Subcutaneous abdominal adipose tissue (tissue), 5 donors: ENCODE measurements around the gene ADGRD1.

ENCODE experiments used
- H3K27ac ChIP-seq: one replicate; pipeline ENCODE4 v1.7.0; 2013; ENCODE audit warnings: low read depth, mild to moderate bottlenecking, inconsistent platforms, low read length, moderate library complexity
- H3K27me3 ChIP-seq, 5 donors: one replicate each; pipeline ENCODE4 v1.7.0; 2013; ENCODE audit warnings: low read length in 5 of 5, inconsistent platforms in 1 of 5; ENCODE audit not compliant: control insufficient read depth in 5 of 5, insufficient read depth in 4 of 5
- H3K36me3 ChIP-seq, 5 donors: one replicate each; pipeline ENCODE4 v1.7.0; 2013; ENCODE audit warnings: low read length in 5 of 5; ENCODE audit not compliant: control insufficient read depth in 5 of 5, insufficient read depth in 5 of 5
- H3K4me1 ChIP-seq, 5 donors: one replicate each; pipeline ENCODE4 v1.7.0; 2013; ENCODE audit warnings: low read length in 5 of 5, mild to moderate bottlenecking in 3 of 5, moderate library complexity in 1 of 5; ENCODE audit not compliant: control insufficient read depth in 5 of 5, insufficient read depth in 5 of 5
- H3K4me3 ChIP-seq, 5 donors: one replicate each; pipeline ENCODE4 v1.7.0; 2013; ENCODE audit warnings: low read length in 5 of 5, low read depth in 1 of 5
- H3K9ac ChIP-seq, 5 donors: one replicate each; pipeline ENCODE4 v1.7.0; 2013; ENCODE audit warnings: low read length in 5 of 5, mild to moderate bottlenecking in 4 of 5, moderate library complexity in 3 of 5
- H3K9me3 ChIP-seq, 5 donors: one replicate each; pipeline ENCODE4 v1.7.0; 2013; ENCODE audit warnings: low read length in 5 of 5; ENCODE audit not compliant: control insufficient read depth in 5 of 5
- donor health status: healthy.
- donor health status: healthy.
- donor health status: healthy.
- donor health status: healthy.
- donor health status: healthy.

ADGRD1 gene

DNA sequence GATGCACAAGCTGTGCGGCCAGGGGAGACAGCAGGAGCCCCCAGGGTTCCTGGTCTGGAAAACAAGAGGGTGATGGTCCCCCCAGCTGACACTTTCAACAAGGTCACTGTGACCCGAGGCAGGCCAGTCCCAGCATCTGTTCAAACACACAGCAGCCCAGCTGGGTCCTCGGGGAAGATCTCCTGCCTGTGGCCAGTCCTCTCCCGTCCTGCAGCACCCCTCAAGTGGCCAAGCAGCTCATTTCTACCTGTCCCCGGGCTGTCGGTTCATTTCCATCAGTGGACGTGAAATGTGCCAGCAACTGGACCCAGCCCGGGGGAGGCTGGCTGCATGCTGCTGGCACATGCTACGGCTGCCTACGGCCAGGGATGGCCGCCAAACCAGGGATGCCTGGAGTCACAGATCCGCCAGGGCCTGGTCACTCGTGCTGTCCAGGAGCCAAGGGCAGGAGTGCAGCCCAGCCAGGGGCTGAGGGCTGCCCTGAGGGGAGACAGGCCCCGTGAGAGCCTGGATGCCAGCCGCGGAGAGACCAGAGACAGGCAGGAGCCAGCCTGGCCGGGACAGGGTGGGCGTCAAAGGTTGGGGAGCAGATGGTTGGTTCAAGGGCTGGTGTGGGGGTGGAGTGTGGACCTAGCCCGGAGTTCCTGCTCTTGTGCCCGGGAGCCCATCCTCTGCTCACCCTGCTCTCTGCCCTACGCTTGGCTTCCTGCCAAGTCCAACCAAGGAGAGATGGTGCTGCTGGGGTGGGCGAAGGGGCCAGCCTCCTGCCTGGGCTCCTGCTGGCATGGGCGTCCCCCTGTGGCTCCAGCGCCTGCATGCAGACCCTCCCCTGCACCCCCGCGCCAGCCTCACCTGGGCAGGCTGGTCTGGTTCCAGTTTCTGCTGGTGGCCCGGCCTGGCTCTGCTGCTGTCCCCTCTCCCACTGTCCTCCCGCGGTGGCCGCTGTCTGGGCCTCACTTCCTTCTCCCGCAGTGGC is 143.8 kb downstream of the ADGRD1 start:
- H3K4me3 ChIP-seq, result no peak overlapping the region
- H3K9ac ChIP-seq, result no peak overlapping the region
- no peak overlapping the region for H3K27ac ChIP-seq
- peaks cover 0 to 6% (median 0%) of the 10 kb centered on the region in 5 donors for H3K9me3 ChIP-seq
- H3K27me3 ChIP-seq, result peaks cover 0 to 8% (median 2%) of the 10 kb centered on the region in 5 donors
- H3K4me1 ChIP-seq, result peaks cover 0 to 8% (median 0%) of the 10 kb centered on the region in 5 donors
- H3K36me3 ChIP-seq, result no peaks in the 10 kb centered on the region

GRCh38 chr12:131098178-131098981 is 144.7 kb downstream of the ADGRD1 start:
- H3K9ac ChIP-seq, result no peak overlapping the region
- H3K4me3 ChIP-seq, result no peak overlapping the region
- H3K4me1 ChIP-seq, result peaks cover 0 to 3% (median 0%) of the 10 kb centered on the region in 5 donors
- no peaks in the 10 kb centered on the region for H3K36me3 ChIP-seq
- peaks cover 0 to 6% (median 0%) of the 10 kb centered on the region in 5 donors for H3K9me3 ChIP-seq
- H3K27ac ChIP-seq, result no peak overlapping the region
- peaks cover 0 to 8% (median 2%) of the 10 kb centered on the region in 5 donors for H3K27me3 ChIP-seq

GRCh38 chr12:131100031-131100674 is 146.4 kb downstream of the ADGRD1 start:
- Histone ChIP-seq H3K27me3 (peaks cover 0 to 8% (median 2%) of the 10 kb centered on the region in 5 donors), H3K36me3 (no peaks in the 10 kb centered on the region), H3K4me1 (peaks cover 0 to 9% (median 8%) of the 10 kb centered on the region in 5 donors), H3K4me3 (no peak overlapping the region), H3K9ac (no peak overlapping the region), H3K27ac (no peak overlapping the region), H3K9me3 (peaks cover 0 to 6% (median 0%) of the 10 kb centered on the region in 5 donors)

DNA sequence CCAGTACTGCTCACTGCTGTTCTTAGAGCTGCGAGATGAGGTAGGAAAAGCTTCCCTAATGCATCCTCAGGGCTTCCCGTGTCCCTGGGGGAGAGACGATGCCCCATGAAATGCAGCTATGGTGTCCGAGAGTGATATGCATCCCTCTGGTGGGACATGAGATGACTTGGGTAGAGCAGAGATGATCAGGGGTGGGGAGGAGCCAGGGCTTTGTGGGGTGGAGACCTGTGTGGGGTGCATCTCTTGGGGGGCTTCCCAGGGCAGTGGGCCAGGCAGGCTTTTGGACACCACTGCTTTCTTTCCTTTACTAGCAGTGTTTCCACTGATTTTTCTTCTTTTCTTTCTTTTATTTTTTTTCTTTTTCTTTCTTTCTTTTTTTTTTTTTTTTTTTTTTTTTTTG is 147.3 kb downstream of the ADGRD1 start:
- Histone ChIP-seq H3K9ac (no peak overlapping the region), H3K27ac (no peak overlapping the region), H3K4me3 (no peak overlapping the region), H3K4me1 (peaks cover 0 to 11% (median 9%) of the 10 kb centered on the region in 5 donors), H3K36me3 (peaks cover 0 to 2% (median 0%) of the 10 kb centered on the region in 5 donors), H3K27me3 (peaks cover 2 to 8% (median 3%) of the 10 kb centered on the region in 5 donors), H3K9me3 (peaks cover 0 to 6% (median 0%) of the 10 kb centered on the region in 5 donors)

DNA sequence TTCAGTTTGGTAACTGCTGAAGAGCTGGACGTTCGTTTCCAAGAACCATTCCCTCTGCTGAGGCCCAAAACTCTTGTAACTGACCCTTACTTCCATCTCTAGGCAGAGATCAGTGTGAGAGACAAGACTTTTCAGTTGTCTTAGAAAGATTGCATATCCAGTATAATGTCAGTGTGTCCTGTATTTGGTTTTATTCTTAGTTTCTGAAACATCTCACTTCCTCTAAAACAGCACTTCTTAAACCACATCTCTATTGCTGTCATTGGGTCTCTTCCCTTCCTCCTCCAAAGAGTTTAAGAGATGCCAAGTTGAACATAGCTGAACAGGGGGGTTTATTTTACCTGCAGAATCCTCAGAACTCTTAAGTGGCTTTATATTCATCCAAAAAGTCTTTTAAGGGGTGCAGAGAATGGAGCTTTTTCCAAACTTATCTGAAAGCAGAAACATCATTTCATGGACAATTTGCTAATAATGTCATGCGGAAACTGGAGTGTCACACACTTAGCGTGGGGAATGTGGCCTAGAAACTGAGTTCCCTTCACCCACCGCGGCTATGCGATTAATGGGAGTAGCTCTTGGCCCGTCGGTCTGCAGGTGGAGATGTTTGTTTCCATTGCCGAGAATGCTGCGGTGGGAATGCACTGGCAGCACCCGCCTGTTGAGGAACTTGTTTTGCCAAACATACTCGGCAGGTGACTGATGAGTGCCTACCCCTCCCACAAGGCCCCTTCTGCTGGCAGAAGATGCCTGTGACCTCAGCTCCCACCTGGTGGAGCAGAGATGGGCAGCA is 148.2 kb downstream of the ADGRD1 start:
- peaks cover 0 to 5% (median 1%) of the 10 kb centered on the region in 5 donors for H3K27me3 ChIP-seq
- H3K36me3 ChIP-seq, result peaks cover 0 to 4% (median 0%) of the 10 kb centered on the region in 5 donors
- no peak overlapping the region for H3K27ac ChIP-seq
- H3K9me3 ChIP-seq, result peaks cover 0 to 6% (median 0%) of the 10 kb centered on the region in 5 donors
- H3K4me3 ChIP-seq, result no peak overlapping the region
- H3K4me1 ChIP-seq, result peaks cover 0 to 11% (median 9%) of the 10 kb centered on the region in 5 donors
- no peak overlapping the region for H3K9ac ChIP-seq

GRCh38 chr12:131102493-131102931 is 148.8 kb downstream of the ADGRD1 start:
- Histone ChIP-seq H3K4me3 (no peak overlapping the region), H3K27me3 (peaks cover 0 to 5% (median under 1%) of the 10 kb centered on the region in 5 donors), H3K27ac (no peak overlapping the region), H3K9me3 (peaks cover 0 to 6% (median 0%) of the 10 kb centered on the region in 5 donors), H3K4me1 (peaks cover 0 to 11% (median 9%) of the 10 kb centered on the region in 5 donors), H3K36me3 (peaks cover 0 to 4% (median 0%) of the 10 kb centered on the region in 5 donors), H3K9ac (no peak overlapping the region)

GRCh38 chr12:131102991-131103668 is 149.4 kb downstream of the ADGRD1 start:
- no peak overlapping the region for H3K4me3 ChIP-seq
- H3K9ac ChIP-seq, result no peak overlapping the region
- H3K9me3 ChIP-seq, result peaks cover 0 to 6% (median 0%) of the 10 kb centered on the region in 5 donors
- no peak overlapping the region for H3K27ac ChIP-seq
- peaks cover 0 to 11% (median 9%) of the 10 kb centered on the region in 5 donors for H3K4me1 ChIP-seq
- H3K27me3 ChIP-seq, result peaks cover 0 to 5% (median 0%) of the 10 kb centered on the region in 5 donors
- H3K36me3 ChIP-seq, result peaks cover 0 to 4% (median 0%) of the 10 kb centered on the region in 5 donors

DNA sequence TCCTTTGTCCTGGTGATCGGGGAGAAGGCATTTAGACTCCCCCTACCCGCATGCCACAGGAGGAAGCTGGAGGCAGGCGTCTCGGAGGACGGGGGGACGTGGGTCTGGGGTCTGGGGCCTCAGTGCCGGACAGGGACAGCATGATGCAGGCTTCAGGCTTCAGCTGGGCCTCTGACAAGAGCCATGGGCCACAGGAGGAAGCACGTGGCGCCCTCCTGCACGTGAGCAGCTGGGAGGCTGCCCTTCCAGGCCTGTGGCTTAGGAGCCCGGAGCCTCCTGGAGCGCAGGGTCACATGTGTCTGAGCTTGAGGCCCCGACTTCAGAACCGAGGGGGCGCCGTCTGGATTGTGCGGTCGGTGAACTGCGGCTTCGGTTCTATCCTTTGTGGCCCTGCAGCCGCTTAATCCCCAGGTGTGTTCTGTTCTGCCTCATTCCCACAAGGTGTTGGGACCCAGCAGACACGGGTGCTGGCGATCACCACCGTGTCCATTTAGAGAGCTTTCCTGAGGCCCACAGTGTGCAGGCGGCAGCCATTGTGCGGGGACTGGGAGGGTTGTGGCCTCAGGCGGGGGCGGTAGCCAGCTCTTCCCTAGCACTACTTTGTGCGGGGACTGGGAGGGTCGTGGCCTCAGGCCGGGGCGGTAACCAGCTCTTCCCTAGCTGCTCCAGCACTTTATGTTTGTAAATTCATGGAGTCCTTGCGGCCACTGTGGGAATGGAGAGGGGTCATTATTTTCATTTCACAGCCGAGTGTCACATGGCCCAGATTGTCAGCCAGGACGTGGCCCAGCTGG is 150.2 kb downstream of the ADGRD1 start:
- Histone ChIP-seq H3K9ac (no peak overlapping the region), H3K4me3 (no peak overlapping the region), H3K36me3 (peaks cover 0 to 4% (median 0%) of the 10 kb centered on the region in 5 donors), H3K27me3 (peaks cover 0 to 5% (median 0%) of the 10 kb centered on the region in 5 donors), H3K4me1 (peaks cover 0 to 11% (median 9%) of the 10 kb centered on the region in 5 donors), H3K9me3 (peaks cover 0 to 6% (median 0%) of the 10 kb centered on the region in 5 donors), H3K27ac (no peak overlapping the region)
